ENCODE measurements around the gene FUBP3. TPM values are rescaled to one million over a fixed set of nuclear protein-coding genes. Genes with fewer than 3 reads are reported as not detected.
"Not testable (repeated sequence)": the region's sequence is repeated elsewhere in the genome, so short reads cannot be mapped to it uniquely, and the experiment has no call there.

Gene FUBP3
- total RNA-seq, 2 experiments from 2014 or later: 36.4 to 40.8 TPM

GRCh38 chr9:130562525-130562924, 16.9 kb upstream of the FUBP3 start:
- H3K4me1 Mint-ChIP-seq (ENCODE audit: low read depth); H3K27me3 Mint-ChIP-seq (ENCODE audit: low read depth); H3K36me3 Mint-ChIP-seq (ENCODE audit: low read depth); POLR2A ChIA-PET; H3K27ac Mint-ChIP-seq; ATAC-seq; DNase-seq; H3K9me3 Mint-ChIP-seq (ENCODE audit: insufficient read depth); CTCF ChIA-PET; H3K4me3 Mint-ChIP-seq: not testable (repeated sequence)

GRCh38 chr9:130563797-130564196, 15.6 kb upstream of the FUBP3 start:
- no peak overlapping the region for H3K4me3 Mint-ChIP-seq
- H3K36me3 Mint-ChIP-seq (ENCODE audit: low read depth): no peaks in the 10 kb centered on the region
- ATAC-seq (no peak), DNase-seq (no peak)
- H3K27ac Mint-ChIP-seq: no peak overlapping the region
- ChIA-PET POLR2A (no interaction called here), CTCF (no interaction called here)
- H3K27me3 Mint-ChIP-seq (ENCODE audit: low read depth): peaks cover 4% of the 10 kb centered on the region
- no peaks in the 10 kb centered on the region for H3K4me1 Mint-ChIP-seq (ENCODE audit: low read depth)
- H3K9me3 Mint-ChIP-seq (ENCODE audit: insufficient read depth): no peaks in the 10 kb centered on the region

GRCh38 chr9:130565792-130566191, 13.6 kb upstream of the FUBP3 start:
- no peaks in the 10 kb centered on the region for H3K36me3 Mint-ChIP-seq (ENCODE audit: low read depth)
- DNase-seq: no peak
- H3K4me3 Mint-ChIP-seq: no peak overlapping the region
- H3K27ac Mint-ChIP-seq: no peak overlapping the region
- H3K4me1 Mint-ChIP-seq (ENCODE audit: low read depth): no peaks in the 10 kb centered on the region
- no peak for ATAC-seq
- POLR2A ChIA-PET: interaction anchor here (1.1 kb wide), 1 partner anchor 12 kb away, joined by 3 read pairs; no protein-coding TSS in a partner anchor
- peaks cover 2% of the 10 kb centered on the region for H3K27me3 Mint-ChIP-seq (ENCODE audit: low read depth)
- CTCF ChIA-PET: no interaction called here
- H3K9me3 Mint-ChIP-seq (ENCODE audit: insufficient read depth): no peaks in the 10 kb centered on the region

- Mint-ChIP-seq H3K27me3 (ENCODE audit: low read depth) (peaks cover 2% of the 10 kb centered on the region), H3K4me1 (ENCODE audit: low read depth) (no peaks in the 10 kb centered on the region), H3K27ac (no peak overlapping the region), H3K36me3 (ENCODE audit: low read depth) (no peaks in the 10 kb centered on the region), H3K4me3 (no peak overlapping the region), H3K9me3 (ENCODE audit: insufficient read depth) (no peaks in the 10 kb centered on the region)
- DNase-seq (no peak), ATAC-seq (no peak)
- ChIA-PET CTCF (interaction anchor here (1.2 kb wide), 1 partner anchor 11 kb away, joined by 3 read pairs; no protein-coding TSS in a partner anchor), POLR2A (no interaction called here)
Observed at GRCh38 chr9:130570208-130570607, 9.2 kb upstream of the FUBP3 start.

GRCh38 chr9:130575514-130575913, 3.9 kb upstream of the FUBP3 start:
- Mint-ChIP-seq H3K9me3 (ENCODE audit: insufficient read depth) (no peaks in the 10 kb centered on the region), H3K4me1 (ENCODE audit: low read depth) (peaks cover 14% of the 10 kb centered on the region), H3K36me3 (ENCODE audit: low read depth) (no peaks in the 10 kb centered on the region), H3K27ac (no peak overlapping the region), H3K4me3 (no peak overlapping the region), H3K27me3 (ENCODE audit: low read depth) (peaks cover 4% of the 10 kb centered on the region)
- DNase-seq (no peak), ATAC-seq (no peak)
- ChIA-PET POLR2A (no interaction called here), CTCF (no interaction called here)

- Mint-ChIP-seq H3K4me1 (ENCODE audit: low read depth) (peaks cover 21% of the 10 kb centered on the region), H3K9me3 (ENCODE audit: insufficient read depth) (no peaks in the 10 kb centered on the region), H3K27me3 (ENCODE audit: low read depth) (peaks cover 4% of the 10 kb centered on the region), H3K36me3 (ENCODE audit: low read depth) (peaks cover 3% of the 10 kb centered on the region), H3K27ac (no peak overlapping the region), H3K4me3 (no peak overlapping the region)
- no peak for ATAC-seq
- POLR2A ChIA-PET: no interaction called here
- no peak for DNase-seq
- CTCF ChIA-PET: no interaction called here
Observed at GRCh38 chr9:130576176-130576575, 3.2 kb upstream of the FUBP3 start.

GRCh38 chr9:130579738-130580463, 524 bp downstream of the FUBP3 start:
- no peaks in the 10 kb centered on the region for H3K9me3 Mint-ChIP-seq (ENCODE audit: insufficient read depth)
- H3K27me3 Mint-ChIP-seq (ENCODE audit: low read depth): peaks cover 4% of the 10 kb centered on the region
- ATAC-seq (peak; percentile 42), DNase-seq (no peak)
- H3K27ac Mint-ChIP-seq: peak overlapping the region; percentile 75
- H3K4me1 Mint-ChIP-seq (ENCODE audit: low read depth): peaks cover 31% of the 10 kb centered on the region
- peak overlapping the region; percentile 80 for H3K4me3 Mint-ChIP-seq
- ChIA-PET POLR2A (interaction anchor here (0.6 to 1.8 kb wide), 3 partner anchors 8 to 136 kb away, joined by 3 to 4 read pairs (median 4); no protein-coding TSS in a partner anchor), CTCF (interaction anchor here (0.8 to 1.6 kb wide), 4 partner anchors 9 to 120 kb away, joined by 3 to 4 read pairs (median 4); no protein-coding TSS in a partner anchor)
- peaks cover 6% of the 10 kb centered on the region for H3K36me3 Mint-ChIP-seq (ENCODE audit: low read depth)

GRCh38 chr9:130581766-130582165, 2.4 kb downstream of the FUBP3 start:
- POLR2A ChIA-PET: no interaction called here

GRCh38 chr9:130583271-130583670, 3.9 kb downstream of the FUBP3 start:
- Mint-ChIP-seq H3K4me1 (ENCODE audit: low read depth) (peaks cover 32% of the 10 kb centered on the region), H3K27me3 (ENCODE audit: low read depth) (no peaks in the 10 kb centered on the region), H3K36me3 (ENCODE audit: low read depth) (peaks cover 8% of the 10 kb centered on the region), H3K9me3 (ENCODE audit: insufficient read depth) (no peaks in the 10 kb centered on the region), H3K4me3 (no peak overlapping the region), H3K27ac (no peak overlapping the region)
- CTCF ChIA-PET: no interaction called here
- ATAC-seq: no peak
- POLR2A ChIA-PET: no interaction called here
- DNase-seq: no peak

More at GRCh38 chr9:130581766-130582165, 2.4 kb downstream of the FUBP3 start:
- DNase-seq (no peak), ATAC-seq (no peak)
- Mint-ChIP-seq H3K36me3 (ENCODE audit: low read depth) (peaks cover 8% of the 10 kb centered on the region), H3K27me3 (ENCODE audit: low read depth) (no peaks in the 10 kb centered on the region), H3K4me3 (no peak overlapping the region), H3K4me1 (ENCODE audit: low read depth) (peaks cover 33% of the 10 kb centered on the region), H3K27ac (no peak overlapping the region), H3K9me3 (ENCODE audit: insufficient read depth) (no peaks in the 10 kb centered on the region)
- CTCF ChIA-PET: interaction anchor here (1.6 kb wide), 1 partner anchor 11 kb away, joined by 3 read pairs; no protein-coding TSS in a partner anchor

GRCh38 chr9:130587921-130588320, 8.5 kb downstream of the FUBP3 start:
- ChIA-PET CTCF (interaction anchor here (1.1 kb wide), 1 partner anchor 16 kb away, joined by 3 read pairs; no protein-coding TSS in a partner anchor), POLR2A (interaction anchor here (1.0 kb wide), 1 partner anchor 8 kb away, joined by 4 read pairs; the partner anchor contains the start of gene FUBP3)
- Mint-ChIP-seq H3K4me3 (no peak overlapping the region), H3K27ac (no peak overlapping the region), H3K36me3 (ENCODE audit: low read depth) (peaks cover 5% of the 10 kb centered on the region), H3K27me3 (ENCODE audit: low read depth) (no peaks in the 10 kb centered on the region), H3K9me3 (ENCODE audit: insufficient read depth) (no peaks in the 10 kb centered on the region), H3K4me1 (ENCODE audit: low read depth) (peaks cover 3% of the 10 kb centered on the region)
- ATAC-seq: no peak
- no peak for DNase-seq

GRCh38 chr9:130588416-130588815, 9.0 kb downstream of the FUBP3 start:
- Mint-ChIP-seq H3K27me3 (ENCODE audit: low read depth) (no peaks in the 10 kb centered on the region), H3K4me1 (ENCODE audit: low read depth) (peaks cover 3% of the 10 kb centered on the region), H3K4me3 (no peak overlapping the region), H3K36me3 (ENCODE audit: low read depth) (peaks cover 2% of the 10 kb centered on the region), H3K27ac (no peak overlapping the region), H3K9me3 (ENCODE audit: insufficient read depth) (no peaks in the 10 kb centered on the region)
- no peak for ATAC-seq
- CTCF ChIA-PET: interaction anchor here (1.1 kb wide), 1 partner anchor 16 kb away, joined by 3 read pairs; no protein-coding TSS in a partner anchor
- DNase-seq: no peak
- POLR2A ChIA-PET: interaction anchor here (1.0 kb wide), 1 partner anchor 9 kb away, joined by 4 read pairs; the partner anchor contains the start of gene FUBP3

- ChIA-PET POLR2A (no interaction called here), CTCF (interaction anchor here (1.0 kb wide), 1 partner anchor 10 kb away, joined by 4 read pairs; the partner anchor contains the start of gene FUBP3)
- H3K9me3 Mint-ChIP-seq (ENCODE audit: insufficient read depth): no peaks in the 10 kb centered on the region
- H3K4me3 Mint-ChIP-seq: no peak overlapping the region
- peaks cover 2% of the 10 kb centered on the region for H3K36me3 Mint-ChIP-seq (ENCODE audit: low read depth)
- no peak for DNase-seq
- H3K27ac Mint-ChIP-seq: no peak overlapping the region
- no peak for ATAC-seq
- peaks cover 3% of the 10 kb centered on the region for H3K4me1 Mint-ChIP-seq (ENCODE audit: low read depth)
- no peaks in the 10 kb centered on the region for H3K27me3 Mint-ChIP-seq (ENCODE audit: low read depth)
Observed at GRCh38 chr9:130589754-130590153, 10.4 kb downstream of the FUBP3 start.
